Erythroblast (primary cell): ENCODE measurements around the gene YIPF3.

Experiments
- GATA1 ChIP-seq: IDR thresholded peaks from 2 replicates; pipeline ENCODE4 v1.6.1; 2011; ENCODE audit warnings: low read depth, mild to moderate bottlenecking, control low read depth, low read length, moderate library complexity
- POLR2A ChIP-seq: IDR thresholded peaks from 2 replicates; pipeline ENCODE4 v1.6.1; 2011; ENCODE audit warnings: mild to moderate bottlenecking, low read length

DNA sequence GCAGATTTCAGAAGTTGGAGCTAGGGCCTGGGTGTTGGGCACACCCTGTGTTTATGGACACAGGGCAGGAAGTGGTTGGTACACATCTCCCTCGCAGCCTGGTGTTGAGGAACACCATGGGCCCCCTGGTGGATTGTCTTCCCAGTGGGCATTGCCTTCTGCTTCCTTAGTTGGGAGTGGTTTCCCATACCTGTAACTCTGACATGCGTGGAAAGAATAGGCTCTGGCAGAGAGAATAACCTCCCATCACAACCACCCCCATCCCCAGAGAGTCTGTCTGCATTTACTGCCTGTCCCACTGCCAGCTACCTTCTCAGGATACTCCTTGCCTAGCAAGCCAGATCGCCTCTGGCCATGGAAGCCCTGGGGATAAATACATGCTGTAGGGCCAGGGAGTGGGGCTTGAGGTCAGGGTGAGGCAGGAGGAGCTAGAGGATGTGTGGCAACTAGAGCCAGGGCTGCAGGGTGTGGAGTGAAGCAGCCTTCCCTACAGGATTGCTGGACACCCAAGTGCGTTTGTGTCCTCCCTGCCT is 21.3 kb downstream of the YIPF3 start:
- no peak for TF ChIP-seq POLR2A
- no peak for TF ChIP-seq GATA1
